IMR-90 (cell line): ENCODE data around the gene DCTN1. TPM values are rescaled to one million over a fixed set of nuclear protein-coding genes. Genes with fewer than 3 reads are reported as not detected.

Source experiments
- ATAC-seq: fragments of 200-7000 bp; cut with Tn5 transposase; 2 replicates; pipeline ENCODE4 v1.9.1; 2020; ENCODE audit warnings: low read depth, mild to moderate bottlenecking, moderate library complexity
- BruUV-seq: library from RNA; stranded (reverse); fragments of 400-500 nt; replicated peaks from 2 replicates; lab custom pipeline; 2021; lab: Mats Ljungman, UMichigan
- CTCF ChIA-PET: fragments of 300-600 bp; formaldehyde crosslinking; extraction: SDS; loops from one replicate; lab custom pipeline; 2021; ENCODE audit warnings: antibody characterized with exemption; lab: Yijun Ruan, JAX
- POLR2A ChIA-PET: fragments of 300-600 bp; sonication (Branson Sonifier 250); formaldehyde crosslinking; loops from one replicate; lab custom pipeline; 2022; ENCODE audit warnings: antibody characterized with exemption; ENCODE audit not compliant: unreplicated experiment; lab: Charles Lee
- DNase-seq: peaks from one replicate; pipeline ENCODE4 v3.0.0; 2013
- H2AFZ ChIP-seq: replicated peaks from 2 replicates; pipeline ENCODE3; 2013; ENCODE audit warnings: low read length, mild to moderate bottlenecking; ENCODE audit not compliant: poor library complexity
- H2AK5ac ChIP-seq: 2 replicates; pipeline ENCODE4 v1.6.1; 2013; ENCODE audit warnings: low read depth, low read length, inconsistent platforms
- H2AK9ac ChIP-seq: replicated peaks from 2 replicates; pipeline ENCODE3; 2013; ENCODE audit warnings: mild to moderate bottlenecking, low read depth, low read length, moderate library complexity; ENCODE audit not compliant: poor library complexity
- H2BK120ac ChIP-seq: 2 replicates; pipeline ENCODE4 v1.6.1; 2013; ENCODE audit warnings: low read depth, low read length, inconsistent platforms
- H2BK15ac ChIP-seq: 3 replicates; pipeline ENCODE4 v1.6.1; 2013; ENCODE audit warnings: low read depth, low read length, inconsistent platforms
- H2BK20ac ChIP-seq: 2 replicates; pipeline ENCODE4 v1.6.1; 2013; ENCODE audit warnings: low read depth, mild to moderate bottlenecking, inconsistent platforms, low read length, moderate library complexity
- H2BK5ac ChIP-seq: 2 replicates; pipeline ENCODE4 v1.6.1; 2013; ENCODE audit warnings: mild to moderate bottlenecking, low read depth, low read length, inconsistent platforms; ENCODE audit not compliant: poor library complexity, severe bottlenecking
- H3K14ac ChIP-seq: replicated peaks from 2 replicates; pipeline ENCODE4 v1.6.1; 2013; ENCODE audit warnings: low read depth, low read length, inconsistent platforms
- H3K18ac ChIP-seq: 2 replicates; pipeline ENCODE4 v1.6.1; 2013; ENCODE audit warnings: low read depth, low read length, control low read depth
- H3K23ac ChIP-seq: 2 replicates; pipeline ENCODE4 v1.6.1; 2013; ENCODE audit warnings: low read depth, low read length, inconsistent platforms
- H3K27ac ChIP-seq: 2 replicates; pipeline ENCODE4 v1.5.1; 2013; ENCODE audit warnings: mild to moderate bottlenecking, control low read depth, low read length; ENCODE audit not compliant: insufficient read depth
- H3K27me3 ChIP-seq: 2 replicates; pipeline ENCODE4 v1.6.1; 2013; ENCODE audit warnings: low read length; ENCODE audit not compliant: control insufficient read depth, insufficient read depth
- H3K36me3 ChIP-seq: 2 replicates; pipeline ENCODE4 v1.6.1; 2013; ENCODE audit warnings: low read length, mixed read lengths; ENCODE audit not compliant: control insufficient read depth, insufficient read depth
- H3K4ac ChIP-seq: 2 replicates; pipeline ENCODE4 v1.6.1; 2013; ENCODE audit warnings: low read depth, low read length, inconsistent platforms
- H3K4me1 ChIP-seq: 2 replicates; pipeline ENCODE4 v1.6.1; 2013; ENCODE audit warnings: low read length, mixed read lengths; ENCODE audit not compliant: control insufficient read depth, insufficient read depth
- H3K4me2 ChIP-seq: 2 replicates; pipeline ENCODE4 v1.6.1; 2013; ENCODE audit warnings: low read depth, mild to moderate bottlenecking, control low read depth, low read length, moderate library complexity
- H3K4me3 ChIP-seq: 2 replicates; pipeline ENCODE4 v1.5.1; 2013; ENCODE audit warnings: low read depth, mild to moderate bottlenecking, control low read depth, low read length, moderate library complexity; ENCODE audit not compliant: insufficient read depth
- H3K56ac ChIP-seq: 2 replicates; pipeline ENCODE4 v1.6.1; 2013; ENCODE audit warnings: low read length, inconsistent platforms; ENCODE audit not compliant: insufficient read depth; ENCODE audit errors: extremely low read depth
- H3K79me1 ChIP-seq, 2 experiments: 2 replicates each; pipeline ENCODE4 v1.6.1; 2013; ENCODE audit warnings: low read length in 2 of 2, inconsistent platforms in 1 of 2, low read depth in 1 of 2
- H3K9ac ChIP-seq: 2 replicates; pipeline ENCODE4 v1.6.1; 2013; ENCODE audit warnings: low read depth, low read length, control low read depth
- H3K9me1 ChIP-seq: 2 replicates; pipeline ENCODE4 v1.6.1; 2013; ENCODE audit warnings: low read length, inconsistent platforms; ENCODE audit not compliant: insufficient read depth
- H3K9me3 ChIP-seq: 2 replicates; pipeline ENCODE4 v1.6.1; 2013; ENCODE audit warnings: low read length; ENCODE audit not compliant: control insufficient read depth, insufficient read depth
- H4K20me1 ChIP-seq: 2 replicates; pipeline ENCODE4 v1.6.1; 2013; ENCODE audit warnings: low read length, inconsistent platforms; ENCODE audit not compliant: insufficient read depth
- H4K5ac ChIP-seq: 2 replicates; pipeline ENCODE4 v1.6.1; 2013; ENCODE audit warnings: mild to moderate bottlenecking, low read depth, low read length, control low read depth
- H4K8ac ChIP-seq, 2 experiments: 2 replicates each; pipeline ENCODE4 v1.6.1; 2013; ENCODE audit warnings: low read depth in 2 of 2, low read length in 2 of 2, control low read depth in 1 of 2, inconsistent platforms in 1 of 2
- H4K91ac ChIP-seq: 2 replicates; pipeline ENCODE4 v1.6.1; 2013; ENCODE audit warnings: low read depth, low read length, inconsistent platforms; ENCODE audit not compliant: insufficient read depth
- CEBPB ChIP-seq: IDR thresholded peaks from 2 replicates; pipeline ENCODE4 v1.6.1; 2012; ENCODE audit warnings: low read depth, low read length, improper control_type of control experiment
- CHD1 ChIP-seq: IDR thresholded peaks from 2 replicates; pipeline ENCODE4 v1.6.1; 2012; ENCODE audit warnings: low read depth, low read length, improper control_type of control experiment
- CTCF ChIP-seq: conservative IDR thresholded peaks from 2 replicates; pipeline ENCODE4 v1.5.1; 2012; ENCODE audit warnings: mild to moderate bottlenecking, low read depth, low read length, improper control_type of control experiment
- MXI1 ChIP-seq: IDR thresholded peaks from 2 replicates; pipeline ENCODE4 v1.6.1; 2012; ENCODE audit warnings: low read depth, mild to moderate bottlenecking, low read length, moderate library complexity, borderline replicate concordance
- RAD21 ChIP-seq: IDR thresholded peaks from 2 replicates; pipeline ENCODE4 v1.6.1; 2012; ENCODE audit warnings: low read length, improper control_type of control experiment
- SMC3 ChIP-seq: fragments of 150-350 bp; IDR thresholded peaks from 2 replicates; pipeline ENCODE4 v1.6.1; 2016; ENCODE audit warnings: low read depth, mild to moderate bottlenecking, antibody characterized with exemption, low read length, moderate library complexity
- dilution Hi-C: fragments of 300-500 bp; cut with HindIII; formaldehyde crosslinking; loops from one replicate; pipeline ENCODE4 v1.14.3; 2018; ENCODE audit warnings: low sequenced_read_pairs; ENCODE audit not compliant: unreplicated experiment
- in situ Hi-C: fragments of 300-500 bp; cut with MboI; formaldehyde crosslinking; loops from 3 replicates; pipeline ENCODE4 v1.14.3; 2019; ENCODE audit warnings: low sequenced_read_pairs, inconsistent platforms, mixed read lengths
- intact Hi-C: fragments of 100-400 bp; cut with micrococcal nuclease; formaldehyde crosslinking; loops from 2 replicates; pipeline ENCODE4 v1.10.0; 2022
- polyA plus RNA-seq, 3 experiments: library from polyadenylated mRNA; depleted of rRNA; stranded (reverse); fragments of >200 nt; gene quantifications; 2 replicates each; pipeline ENCODE4 v1.2.3, GENCODE V29; 2012; ENCODE audit warnings: low replicate concordance in 1 of 3
- total RNA-seq: library from RNA; depleted of rRNA; stranded (reverse); fragments of >200 nt; gene quantifications from 2 replicates; pipeline ENCODE4 v1.2.3, GENCODE V29; 2012

Gene DCTN1
- total and polyA plus RNA-seq, 2 of the 4 experiments (the other 2 are of a cell fraction): 136 to 204 TPM

- Histone ChIP-seq H3K9me3 (no peaks in the 10 kb centered on the region), H2AFZ (no peak overlapping the region), H3K18ac (no peak overlapping the region), H3K4ac (no peak overlapping the region), H4K5ac (no peak overlapping the region), H3K27ac (no peak overlapping the region), H4K8ac (no peak overlapping the region), H3K14ac (no peak overlapping the region), H2AK9ac (no peak overlapping the region), H3K79me1 (no peaks in the 10 kb centered on the region), H3K56ac (no peak overlapping the region), H3K9me1 (no peaks in the 10 kb centered on the region), H4K20me1 (no peaks in the 10 kb centered on the region), H3K36me3 (no peaks in the 10 kb centered on the region), H3K4me1 (no peaks in the 10 kb centered on the region), H3K4me3 (no peak overlapping the region), H4K91ac (no peak overlapping the region), H2AK5ac (no peak overlapping the region), H2BK15ac (no peak overlapping the region), H3K23ac (no peak overlapping the region), H2BK120ac (no peak overlapping the region), H2BK5ac (no peak overlapping the region), H3K9ac (no peak overlapping the region), H3K4me2 (no peak overlapping the region), H2BK20ac (no peak overlapping the region), H3K27me3 (peaks cover 4% of the 10 kb centered on the region)
- CTCF ChIA-PET: interaction anchor here (1.0 kb wide), 1 partner anchor 9 kb away, joined by 3 read pairs; no protein-coding TSS in a partner anchor
- DNase-seq: peak; percentile 40
- in situ Hi-C loops (no loop called here), dilution Hi-C loops (no loop called here), intact Hi-C loops (loop anchor here (1.0 to 10.0 kb wide), 2 partner anchors 149 to 475 kb away; partner anchors contain the start of gene DGUOK)
- peak; percentile 86 for ATAC-seq
- POLR2A ChIA-PET: no interaction called here
- BruUV-seq: no TSS peak
- TF ChIP-seq CEBPB: no peak
- TF ChIP-seq RAD21: peak; percentile 51
- TF ChIP-seq SMC3: peak; percentile 54
- no peak for TF ChIP-seq CHD1
- TF ChIP-seq CTCF: peak; percentile 53
- no peak for TF ChIP-seq MXI1
Observed at GRCh38 chr2:74399785-74400184, 19.7 kb upstream of the DCTN1 start.
